NCI-H1048 (cell line): ENCODE results near the gene ATP5F1C.

Source experiments
- DNase-seq: peaks from one replicate; lab custom pipeline; 2025; lab: John Stamatoyannopoulos, UW

ATP5F1C gene

DNA sequence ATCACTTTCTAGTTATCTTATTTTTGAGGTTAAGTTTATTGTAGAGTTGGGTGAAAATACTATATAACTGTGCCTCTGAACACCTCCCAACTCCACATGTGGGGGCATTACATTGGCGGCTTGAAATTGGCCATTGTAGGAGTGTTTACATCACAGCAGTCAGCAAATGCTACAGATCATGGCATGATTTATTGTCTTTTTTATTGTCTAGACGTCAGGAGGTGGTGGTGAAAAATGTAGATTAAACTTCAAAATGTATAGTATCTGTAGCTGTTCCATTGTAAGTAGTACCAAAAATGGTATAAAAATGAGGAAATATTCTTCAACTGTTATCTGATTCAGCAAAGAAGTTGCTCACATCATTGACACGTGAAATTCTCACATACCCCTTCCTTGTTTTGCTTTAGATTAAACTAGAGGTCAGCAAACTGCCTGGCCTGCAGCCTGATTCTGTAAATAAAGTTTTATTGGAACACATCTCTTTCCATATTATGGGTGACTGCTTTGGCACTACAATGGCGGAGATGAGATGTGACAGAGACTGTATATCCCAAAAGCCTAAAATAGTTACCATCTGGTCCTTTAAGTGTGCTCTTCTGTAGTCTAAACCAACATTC lies 65.4 kb downstream of the ATP5F1C start:
- no peak for DNase-seq

DNA sequence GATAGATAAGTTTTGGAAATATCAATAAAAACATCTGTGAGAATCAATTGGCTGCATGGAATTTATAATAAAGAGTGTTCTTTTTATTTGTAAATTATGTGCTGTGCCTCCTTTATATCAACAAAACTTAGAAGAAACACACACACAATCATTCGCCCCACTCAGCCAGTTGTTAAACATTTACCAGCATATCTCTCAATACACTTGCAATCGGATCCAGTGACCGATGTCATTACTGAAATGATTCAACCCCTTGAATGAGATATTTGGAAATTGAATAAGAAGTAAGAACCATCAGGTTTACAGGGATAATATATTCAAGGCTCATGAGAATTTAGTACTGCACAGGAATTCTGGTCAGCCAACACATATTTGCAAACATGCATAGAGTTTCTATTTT lies 65.9 kb downstream of the ATP5F1C start:
- no peak for DNase-seq

DNA sequence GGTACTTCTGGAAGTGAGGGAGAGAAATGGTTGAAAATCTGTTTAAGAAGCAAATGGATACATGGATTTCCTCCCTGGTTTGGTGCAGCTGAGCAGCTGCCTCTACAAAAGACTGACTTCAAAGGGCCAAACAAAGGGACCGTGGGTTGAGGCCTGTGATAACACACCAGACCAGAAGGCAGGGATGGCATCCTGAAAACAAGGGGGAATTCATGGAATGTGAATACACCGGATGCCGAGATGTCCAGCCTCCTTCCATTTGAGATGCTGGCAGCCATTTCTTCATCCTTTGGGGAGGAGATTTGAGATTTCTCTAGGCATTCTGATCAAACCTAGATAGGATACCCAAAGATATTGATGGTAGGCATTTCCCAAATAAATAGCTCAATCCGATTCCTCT lies 67.2 kb downstream of the ATP5F1C start:
- no peak for DNase-seq

DNA sequence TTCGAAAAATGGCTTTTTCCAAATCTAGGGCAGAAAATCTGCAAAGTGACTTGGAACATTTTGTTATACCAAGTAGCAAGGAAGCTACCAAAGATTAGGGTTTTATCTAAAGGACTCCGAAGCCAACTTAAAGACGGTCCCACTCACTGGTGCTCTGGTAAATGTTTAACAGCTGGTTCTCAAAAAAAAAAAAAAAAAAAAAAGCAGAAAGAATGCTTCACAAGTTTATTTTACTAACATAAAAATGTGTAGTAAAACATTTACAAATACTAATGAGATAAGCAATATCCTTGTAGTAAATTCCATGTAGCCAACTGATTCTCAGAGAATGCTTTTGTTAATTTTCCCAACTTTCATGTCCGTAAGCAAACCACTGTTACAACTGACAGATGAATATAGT lies 68.7 kb downstream of the ATP5F1C start:
- no peak for DNase-seq

DNA sequence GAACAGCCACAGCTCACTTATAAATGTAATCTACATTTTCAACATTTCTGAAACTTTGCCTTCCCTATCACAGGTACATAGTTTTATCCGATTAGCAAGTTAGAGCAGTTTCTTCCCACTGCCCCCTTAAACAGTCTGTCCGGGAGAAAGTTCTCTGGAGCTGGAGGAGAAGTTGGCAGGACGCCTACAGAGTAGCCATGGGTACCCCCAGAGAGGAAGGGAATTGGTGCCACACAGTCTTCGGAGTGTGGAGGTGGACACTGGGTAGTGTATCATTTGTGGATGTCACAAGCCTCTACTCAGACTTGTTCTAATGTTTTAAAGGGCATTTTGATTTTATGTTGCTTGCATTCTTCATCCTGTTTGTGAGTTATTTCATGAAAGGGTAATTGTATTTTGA lies 69.3 kb downstream of the ATP5F1C start:
- no peak for DNase-seq
